Tibial nerve (tissue), 4 donors: ENCODE measurements around the gene MAP2K6. TPM values are rescaled to one million over a fixed set of nuclear protein-coding genes. Genes with fewer than 3 reads are reported as not detected.

ENCODE experiments used
- DNase-seq, 2 donors: peaks; one replicate each; pipeline ENCODE4 v3.0.0-alpha.2; 2019; ENCODE audit warnings: low spot score in 2 of 2
- H3K27ac ChIP-seq, 4 donors: fragments of 200-600 bp; sonication (generic) in 3 of 4; one replicate each; pipeline ENCODE4 v1.5.1; 2017 to 2019; ENCODE audit warnings: mild to moderate bottlenecking in 1 of 4
- H3K27me3 ChIP-seq, 2 donors: fragments of 200-600 bp; sonication (generic) in 1 of 2; one replicate each; pipeline versions ENCODE4 v1.5.1 to v1.6.0; 2017 to 2019
- H3K36me3 ChIP-seq, 3 donors: fragments of 200-600 bp; sonication (generic); one replicate each; pipeline ENCODE4 v1.5.1; 2018 to 2019
- H3K4me1 ChIP-seq, 4 donors: fragments of 200-600 bp; sonication (generic) in 3 of 4; one replicate each; pipeline ENCODE4 v1.5.1; 2017 to 2019
- H3K4me3 ChIP-seq, 4 donors: fragments of 200-600 bp; sonication (generic) in 3 of 4; one replicate each; pipeline ENCODE4 v1.5.1; 2017 to 2019; ENCODE audit warnings: mild to moderate bottlenecking in 1 of 4, moderate library complexity in 1 of 4
- H3K9me3 ChIP-seq, 4 donors: fragments of 200-600 bp; sonication (generic) in 3 of 4; one replicate each; pipeline ENCODE4 v1.5.1; 2017 to 2019
- EP300 ChIP-seq, 2 donors: sonication (generic); formaldehyde crosslinking; IDR thresholded peaks; one replicate each; pipeline ENCODE4 v1.6.1; 2017; ENCODE audit warnings: antibody characterized with exemption in 2 of 2, mild to moderate bottlenecking in 1 of 2
- POLR2A ChIP-seq, 2 donors: fragments of 450-650 bp; IDR thresholded peaks; one replicate each; pipeline ENCODE4 v1.6.1; 2017; ENCODE audit warnings: antibody characterized with exemption in 2 of 2, mild to moderate bottlenecking in 2 of 2, moderate library complexity in 2 of 2
- WGBS, 2 donors: methylation state at CpG; one replicate each; pipeline ENCODE4 v1.1.5; 2018; 5-methylcytosine and 5-hydroxymethylcytosine counted together
- total RNA-seq, 4 donors: library from RNA; depleted of rRNA; stranded (reverse); fragments of >200 nt; gene quantifications; one replicate each; pipeline ENCODE4 v1.1.0, GENCODE V29; 2016
- TF ChIP-seq, protein P1 (sequence below), 5 experiments: fragments of 200-600 bp in 3 of 5; fragments of 450-650 bp in 2 of 5; sonication (generic) in 3 of 5; IDR thresholded peaks; one replicate each; pipeline ENCODE4 v1.5.1; 2016 to 2019; ENCODE audit warnings: antibody characterized with exemption in 5 of 5, mild to moderate bottlenecking in 3 of 5, moderate library complexity in 2 of 5

MAP2K6 gene
- total RNA-seq, 4 donors from 2014 or later: 9.8 to 30.3 (median 22.8) TPM

DNA sequence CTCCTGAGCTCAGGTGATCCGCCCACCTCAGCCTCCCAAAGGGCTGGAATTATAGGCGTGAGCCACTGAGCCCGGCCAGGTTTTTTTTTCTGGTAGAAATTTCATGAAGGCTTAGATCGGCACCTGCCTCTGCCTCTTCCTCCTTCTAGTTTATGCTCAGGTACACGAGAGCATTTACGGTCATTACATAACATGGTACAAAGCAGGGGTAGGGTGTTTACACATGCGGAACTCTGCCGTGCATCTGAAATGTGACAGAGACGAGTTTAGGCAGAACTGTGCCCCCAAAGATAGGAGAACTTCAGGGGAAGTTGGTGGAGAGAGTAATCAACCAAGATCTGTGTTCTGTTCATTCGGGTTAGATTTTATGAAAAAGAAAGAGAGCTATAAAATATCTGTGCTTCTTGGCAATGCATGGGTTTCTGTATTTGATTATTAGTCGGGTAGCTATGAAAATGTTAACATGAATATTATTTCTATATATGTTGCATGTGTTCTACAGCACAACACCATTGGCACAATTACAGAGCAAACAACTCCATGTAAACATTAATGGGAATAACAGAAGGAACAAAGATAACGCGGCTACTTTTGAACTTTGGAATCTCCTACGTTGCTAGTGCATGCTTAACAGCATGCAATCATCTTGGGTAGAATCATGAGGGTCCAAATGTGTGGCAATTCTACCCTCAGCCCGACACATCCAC, 23.5 kb upstream of the MAP2K6 start:
- TF ChIP-seq POLR2A (IDR thresholded peaks at IDR 0.05): no peak
- TF ChIP-seq, protein P1, sequence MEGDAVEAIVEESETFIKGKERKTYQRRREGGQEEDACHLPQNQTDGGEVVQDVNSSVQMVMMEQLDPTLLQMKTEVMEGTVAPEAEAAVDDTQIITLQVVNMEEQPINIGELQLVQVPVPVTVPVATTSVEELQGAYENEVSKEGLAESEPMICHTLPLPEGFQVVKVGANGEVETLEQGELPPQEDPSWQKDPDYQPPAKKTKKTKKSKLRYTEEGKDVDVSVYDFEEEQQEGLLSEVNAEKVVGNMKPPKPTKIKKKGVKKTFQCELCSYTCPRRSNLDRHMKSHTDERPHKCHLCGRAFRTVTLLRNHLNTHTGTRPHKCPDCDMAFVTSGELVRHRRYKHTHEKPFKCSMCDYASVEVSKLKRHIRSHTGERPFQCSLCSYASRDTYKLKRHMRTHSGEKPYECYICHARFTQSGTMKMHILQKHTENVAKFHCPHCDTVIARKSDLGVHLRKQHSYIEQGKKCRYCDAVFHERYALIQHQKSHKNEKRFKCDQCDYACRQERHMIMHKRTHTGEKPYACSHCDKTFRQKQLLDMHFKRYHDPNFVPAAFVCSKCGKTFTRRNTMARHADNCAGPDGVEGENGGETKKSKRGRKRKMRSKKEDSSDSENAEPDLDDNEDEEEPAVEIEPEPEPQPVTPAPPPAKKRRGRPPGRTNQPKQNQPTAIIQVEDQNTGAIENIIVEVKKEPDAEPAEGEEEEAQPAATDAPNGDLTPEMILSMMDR (IDR thresholded peaks at IDR 0.05): no peak
- no peak overlapping the region for H3K27ac ChIP-seq
- WGBS, 2 donors: 71 to 78% methylated on average over 15 of the region's 15 CpGs
- no peaks in the 10 kb centered on the region for H3K36me3 ChIP-seq
- DNase-seq: no peak
- no peaks in the 10 kb centered on the region for H3K4me1 ChIP-seq
- H3K27me3 ChIP-seq: no peaks in the 10 kb centered on the region
- no peaks in the 10 kb centered on the region for H3K9me3 ChIP-seq
- H3K4me3 ChIP-seq: no peak overlapping the region

DNA sequence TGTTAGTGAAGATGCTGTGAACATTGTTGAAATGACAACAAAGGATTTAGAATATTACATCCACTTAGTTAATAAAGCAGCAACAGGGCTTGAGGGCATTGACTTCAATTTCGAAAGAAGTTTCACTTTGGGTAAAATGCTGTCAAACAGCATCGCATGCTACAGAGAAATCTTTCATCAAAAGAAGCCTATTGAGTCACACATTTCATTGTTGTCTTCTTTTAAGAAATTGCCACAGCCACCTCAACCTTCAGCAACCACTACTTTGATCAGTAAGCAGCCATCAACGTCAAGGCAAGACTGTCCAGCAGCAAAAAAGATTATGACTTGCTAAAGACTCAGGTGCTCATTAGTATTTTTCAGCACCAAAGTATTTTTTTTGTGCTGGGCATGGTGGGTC, 13.2 kb upstream of the MAP2K6 start:
- peaks cover 0 to 9% (median 0%) of the 10 kb centered on the region in 4 donors for H3K9me3 ChIP-seq
- no peaks in the 10 kb centered on the region for H3K36me3 ChIP-seq
- TF ChIP-seq POLR2A (IDR thresholded peaks at IDR 0.05) (no peak), EP300 (IDR thresholded peaks at IDR 0.05) (no peak)
- TF ChIP-seq, protein P1 (IDR thresholded peaks at IDR 0.05): no peak
- H3K4me1 ChIP-seq: no peaks in the 10 kb centered on the region
- 64% methylated on average over 3 of the region's 3 CpGs for WGBS, 2 donors
- H3K27ac ChIP-seq: no peak overlapping the region
- H3K27me3 ChIP-seq: peaks cover 0 to 2% of the 10 kb centered on the region in 2 donors
- H3K4me3 ChIP-seq: no peak overlapping the region
- DNase-seq: no peak

DNA sequence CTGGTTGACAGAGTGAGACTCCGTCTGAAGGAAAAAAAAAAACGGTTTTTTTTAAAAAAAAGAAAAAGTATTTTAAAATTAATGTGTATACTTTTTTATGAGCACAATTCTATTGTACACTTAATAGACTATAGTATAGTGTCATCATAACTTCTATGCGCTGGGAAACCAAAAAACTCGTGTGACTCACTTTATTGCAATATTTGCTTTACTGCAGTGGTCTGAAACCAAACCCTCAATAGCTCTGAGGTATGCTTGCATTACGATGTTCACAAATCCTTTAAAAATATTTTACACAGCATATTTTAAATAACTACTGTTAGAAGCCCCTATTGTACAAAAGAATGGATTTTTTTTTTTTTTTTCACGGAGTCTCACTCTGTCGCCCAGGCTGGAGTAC, 12.4 kb upstream of the MAP2K6 start:
- H3K27ac ChIP-seq: no peak overlapping the region
- WGBS, 2 donors: 85% methylated on average over 7 of the region's 7 CpGs
- H3K9me3 ChIP-seq: peaks cover 0 to 9% (median 0%) of the 10 kb centered on the region in 4 donors
- H3K4me3 ChIP-seq: no peak overlapping the region
- no peaks in the 10 kb centered on the region for H3K36me3 ChIP-seq
- no peak for DNase-seq
- TF ChIP-seq POLR2A (IDR thresholded peaks at IDR 0.05) (no peak), EP300 (IDR thresholded peaks at IDR 0.05) (no peak)
- TF ChIP-seq, protein P1 (IDR thresholded peaks at IDR 0.05): no peak
- peaks cover 0 to 2% of the 10 kb centered on the region in 2 donors for H3K27me3 ChIP-seq
- H3K4me1 ChIP-seq: no peaks in the 10 kb centered on the region

DNA sequence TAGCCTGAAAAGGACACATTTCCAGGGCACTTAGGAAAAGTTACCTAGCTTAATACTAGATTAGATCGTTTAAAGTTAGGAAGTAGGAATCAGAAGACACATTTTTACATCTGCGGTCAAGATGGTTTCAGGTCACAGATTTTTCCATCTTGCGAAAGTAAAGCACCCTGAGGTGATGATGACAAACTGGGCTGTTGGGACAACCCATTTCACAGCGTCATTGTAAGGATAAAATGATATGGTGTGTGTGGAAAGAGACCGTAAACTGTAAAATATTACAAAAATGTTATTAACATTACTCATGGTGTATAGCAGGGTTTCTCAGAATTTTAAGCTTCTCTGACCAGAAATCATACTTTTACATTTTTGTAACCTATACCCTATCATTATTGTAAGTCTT, 10.1 kb upstream of the MAP2K6 start:
- 81 to 83% methylated on average over 5 of the region's 5 CpGs for WGBS, 2 donors
- no peak for TF ChIP-seq POLR2A (IDR thresholded peaks at IDR 0.05)
- TF ChIP-seq, protein P1 (IDR thresholded peaks at IDR 0.05): no peak
- no peak for TF ChIP-seq EP300 (IDR thresholded peaks at IDR 0.05)
- no peaks in the 10 kb centered on the region for H3K4me1 ChIP-seq
- no peak overlapping the region for H3K4me3 ChIP-seq
- no peak overlapping the region for H3K27ac ChIP-seq
- DNase-seq: no peak
- peaks cover 0 to 9% (median 0%) of the 10 kb centered on the region in 4 donors for H3K9me3 ChIP-seq
- peaks cover 0 to 2% of the 10 kb centered on the region in 2 donors for H3K27me3 ChIP-seq
- no peaks in the 10 kb centered on the region for H3K36me3 ChIP-seq

DNA sequence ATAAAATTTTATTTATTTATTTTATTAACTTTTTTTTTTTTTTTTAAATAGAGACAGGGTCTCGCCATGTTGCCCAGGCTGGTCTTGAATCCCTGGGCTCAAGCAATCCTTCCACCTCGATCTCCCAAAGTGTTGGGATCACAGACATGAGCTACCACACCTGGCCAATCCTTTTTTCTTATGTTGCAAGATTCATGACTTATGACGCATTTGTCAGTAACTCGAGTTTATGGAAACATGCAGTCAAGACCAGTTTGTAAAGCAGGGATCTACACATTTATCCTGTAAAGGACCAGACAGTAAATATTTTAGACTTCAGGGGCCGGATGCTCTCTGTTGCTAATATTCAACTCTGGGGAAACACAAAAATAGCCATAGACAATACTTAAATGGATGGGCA, 9.4 kb upstream of the MAP2K6 start:
- H3K4me3 ChIP-seq: no peak overlapping the region
- 94 to 96% methylated on average over 5 of the region's 5 CpGs for WGBS, 2 donors
- no peak for DNase-seq
- H3K9me3 ChIP-seq: peaks cover 0 to 7% (median 0%) of the 10 kb centered on the region in 4 donors
- no peaks in the 10 kb centered on the region for H3K4me1 ChIP-seq
- TF ChIP-seq POLR2A (IDR thresholded peaks at IDR 0.05) (no peak), EP300 (IDR thresholded peaks at IDR 0.05) (no peak)
- TF ChIP-seq, protein P1 (IDR thresholded peaks at IDR 0.05): no peak
- no peak overlapping the region for H3K27ac ChIP-seq
- no peaks in the 10 kb centered on the region for H3K36me3 ChIP-seq
- peaks cover 0 to 2% of the 10 kb centered on the region in 2 donors for H3K27me3 ChIP-seq
